HAP-1 (cell line): ENCODE data around the gene INSYN2B.

Experiments
- DNase-seq, 2 experiments: peaks; one replicate each; pipeline ENCODE4 v3.0.0-alpha.2; 2016 to 2020; ENCODE audit warnings: low spot score in 2 of 2
- H3K27me3 ChIP-seq: fragments of 250-450 bp; sonication (Bioruptor Pico); 2 replicates; pipeline ENCODE4 v1.5.1; 2020; ENCODE audit warnings: low read depth, mild to moderate bottlenecking, moderate library complexity
- H3K36me3 ChIP-seq: fragments of 250-450 bp; sonication (Bioruptor Pico); replicated peaks from 2 replicates; pipeline ENCODE4 v1.5.1; 2020; ENCODE audit warnings: mild to moderate bottlenecking
- H3K4me1 ChIP-seq: fragments of 250-450 bp; sonication (Bioruptor Pico); 2 replicates; pipeline ENCODE4 v1.5.1; 2020; ENCODE audit warnings: mild to moderate bottlenecking
- H3K4me3 ChIP-seq: fragments of 250-450 bp; sonication (Bioruptor Pico); 2 replicates; pipeline ENCODE4 v1.5.1; 2020; ENCODE audit warnings: mild to moderate bottlenecking, moderate library complexity
- H3K9me3 ChIP-seq: fragments of 250-450 bp; sonication (Bioruptor Pico); 2 replicates; pipeline ENCODE4 v1.5.1; 2020; ENCODE audit warnings: mild to moderate bottlenecking, moderate library complexity
- in situ Hi-C: fragments of 300-500 bp; cut with MboI; formaldehyde crosslinking; loops from 3 replicates; pipeline ENCODE4 v1.14.3; 2020; ENCODE audit warnings: low sequenced_read_pairs, inconsistent platforms, mixed read lengths

INSYN2B gene

DNA sequence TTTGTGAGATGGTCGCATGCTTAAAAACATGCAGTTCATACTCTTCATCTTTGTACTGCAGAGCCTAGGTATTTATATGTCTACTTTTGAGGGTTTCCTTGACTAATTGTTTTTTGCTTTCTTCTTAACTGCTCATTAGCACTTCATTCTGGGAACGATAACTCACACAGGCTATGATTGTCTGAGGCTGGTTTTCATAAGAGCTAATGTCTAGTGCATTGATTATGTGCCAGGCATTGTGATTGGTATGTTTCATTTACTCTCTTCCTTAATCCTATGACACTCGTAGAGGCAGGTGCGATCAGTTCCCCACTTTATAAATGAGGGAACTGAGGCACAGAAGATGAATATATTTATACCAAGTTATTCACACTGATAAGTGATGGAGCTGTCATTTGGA is 93.6 kb downstream of the INSYN2B start:
- Histone ChIP-seq H3K9me3 (no peaks in the 10 kb centered on the region), H3K27me3 (no peaks in the 10 kb centered on the region), H3K36me3 (no peaks in the 10 kb centered on the region), H3K4me3 (no peak overlapping the region), H3K4me1 (no peaks in the 10 kb centered on the region)
- in situ Hi-C loops, result no loop called here
- no peak for DNase-seq

DNA sequence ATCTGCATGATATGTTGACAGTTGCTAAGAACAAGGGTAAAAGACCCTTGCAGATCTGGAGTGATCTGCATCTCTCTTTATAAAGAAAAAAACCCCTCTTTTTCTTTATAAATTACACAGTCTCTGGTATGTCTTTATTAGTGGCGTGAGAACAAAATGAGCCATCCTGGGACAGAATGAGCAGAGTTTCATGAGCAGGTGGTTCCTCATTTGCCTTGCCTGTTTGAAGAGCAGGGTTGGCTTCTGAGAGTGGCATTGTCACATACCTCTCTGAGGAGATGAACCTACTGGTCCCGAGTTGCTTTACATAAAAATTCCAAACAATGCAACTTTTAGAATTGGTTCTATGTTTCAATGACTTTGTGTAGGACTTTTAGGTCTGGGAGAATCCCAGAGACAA is 94.3 kb downstream of the INSYN2B start:
- Histone ChIP-seq H3K36me3 (no peaks in the 10 kb centered on the region), H3K4me3 (no peak overlapping the region), H3K4me1 (no peaks in the 10 kb centered on the region), H3K27me3 (no peaks in the 10 kb centered on the region), H3K9me3 (no peaks in the 10 kb centered on the region)
- no peak for DNase-seq
- in situ Hi-C loops, result no loop called here

DNA sequence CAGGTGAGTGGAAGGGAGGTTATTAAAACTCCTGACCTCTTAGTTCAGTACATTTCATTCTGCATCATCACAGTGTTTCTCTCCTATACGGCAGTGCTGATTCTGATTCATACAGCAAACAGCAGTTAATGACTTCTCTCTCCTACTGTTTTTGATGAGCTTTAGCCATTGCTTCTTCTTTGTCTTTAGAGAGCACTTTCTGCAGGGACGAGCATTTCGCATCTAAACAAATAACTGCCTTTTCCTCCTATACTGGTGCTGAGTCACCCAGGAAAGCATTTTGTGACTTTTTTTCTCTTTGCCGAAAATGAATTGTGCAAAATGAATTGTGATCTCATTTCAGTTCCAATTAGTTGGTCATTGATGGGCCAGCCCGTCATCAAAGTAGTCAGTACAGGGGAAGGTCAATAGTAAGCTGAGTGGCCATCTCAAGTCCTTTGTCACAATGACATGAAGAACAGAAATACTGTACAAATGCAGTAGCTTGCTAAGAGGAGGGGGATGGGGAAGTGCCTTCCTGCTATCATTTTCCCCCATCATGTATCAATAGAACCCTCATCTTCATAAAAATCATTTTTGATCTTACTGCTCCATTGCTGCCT is 98.5 kb downstream of the INSYN2B start:
- Histone ChIP-seq H3K4me3 (no peak overlapping the region), H3K36me3 (no peaks in the 10 kb centered on the region), H3K27me3 (no peaks in the 10 kb centered on the region), H3K4me1 (no peaks in the 10 kb centered on the region), H3K9me3 (no peaks in the 10 kb centered on the region)
- no peak for DNase-seq
- in situ Hi-C loops, result no loop called here

DNA sequence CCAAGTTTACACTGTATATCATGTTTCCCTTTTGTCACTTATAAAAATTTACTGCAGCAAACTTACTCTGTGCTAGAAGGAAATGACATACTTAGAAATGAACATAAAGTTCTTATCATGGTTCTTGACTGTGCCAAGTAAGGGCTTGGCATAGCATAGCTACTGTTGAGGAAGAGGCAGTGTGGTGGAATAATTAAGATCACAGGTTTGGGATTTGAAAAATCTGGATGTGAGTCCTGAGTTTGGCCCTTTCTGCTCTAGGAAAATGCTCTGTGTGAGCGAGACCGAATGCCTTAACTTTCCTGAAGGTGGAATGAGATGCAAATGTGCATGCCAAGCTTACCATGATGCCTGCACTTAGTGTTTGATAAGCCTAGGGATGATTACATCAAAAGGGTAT is 99.5 kb downstream of the INSYN2B start:
- Histone ChIP-seq H3K4me1 (no peaks in the 10 kb centered on the region), H3K9me3 (no peaks in the 10 kb centered on the region), H3K4me3 (no peak overlapping the region), H3K36me3 (no peaks in the 10 kb centered on the region), H3K27me3 (no peaks in the 10 kb centered on the region)
- in situ Hi-C loops, result no loop called here
- no peak for DNase-seq

DNA sequence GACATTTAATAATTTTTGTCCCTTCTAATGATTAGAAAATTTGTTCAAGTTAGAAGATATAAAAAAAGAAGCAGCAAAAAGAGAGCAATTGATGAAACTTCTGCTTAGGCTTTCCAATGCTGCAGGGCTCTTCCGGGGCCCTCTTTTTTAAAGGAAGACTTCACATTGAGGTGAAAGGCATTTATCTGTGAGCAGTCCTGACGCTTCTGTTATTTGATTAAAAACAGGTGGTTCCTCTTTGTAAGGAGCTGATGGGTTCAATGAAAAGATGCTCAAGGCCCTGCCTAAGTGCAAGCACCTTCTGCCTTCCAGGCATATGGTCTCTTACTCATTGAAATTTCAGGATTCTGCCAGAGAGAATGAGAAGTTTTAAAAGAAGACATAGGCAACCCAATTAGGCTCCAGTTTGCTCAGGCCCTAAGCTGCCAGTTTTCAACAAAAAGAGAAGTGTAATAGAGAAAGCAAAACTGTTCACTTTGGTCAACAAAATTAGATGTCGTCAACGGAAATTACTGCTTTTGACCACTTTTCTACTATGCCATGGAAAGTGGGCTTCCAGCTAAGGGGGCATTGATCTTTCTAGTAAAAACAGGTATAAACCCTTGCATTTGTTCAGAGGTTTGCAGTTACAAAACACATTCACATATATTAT is 100.2 kb downstream of the INSYN2B start:
- H3K4me1 ChIP-seq, result no peaks in the 10 kb centered on the region

DNA sequence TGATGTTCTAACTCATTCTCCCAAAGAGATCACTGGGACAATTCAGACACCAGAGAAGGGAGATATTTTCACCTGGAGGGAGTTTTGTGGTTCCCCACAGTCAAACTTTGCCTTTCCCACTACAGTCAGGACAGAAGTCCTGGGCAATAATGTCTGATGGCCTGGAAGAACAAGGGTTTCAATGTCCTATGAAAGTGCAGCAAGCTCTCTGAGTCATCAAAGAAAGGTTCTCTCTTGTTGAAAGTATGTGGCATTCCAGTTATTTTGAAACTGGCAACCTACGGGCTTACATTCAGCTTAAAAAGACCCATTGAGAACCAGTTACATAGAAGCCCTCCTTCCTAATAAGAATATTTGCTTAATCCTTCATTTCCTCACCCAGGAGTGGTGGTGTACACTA is 103.9 kb downstream of the INSYN2B start:
- H3K36me3 ChIP-seq, result no peaks in the 10 kb centered on the region

More for the DNA sequence above, 100.2 kb downstream of the INSYN2B start:
- Histone ChIP-seq H3K27me3 (no peaks in the 10 kb centered on the region), H3K4me3 (no peak overlapping the region), H3K9me3 (no peaks in the 10 kb centered on the region), H3K36me3 (no peaks in the 10 kb centered on the region)
- no peak for DNase-seq
- in situ Hi-C loops, result no loop called here

DNA sequence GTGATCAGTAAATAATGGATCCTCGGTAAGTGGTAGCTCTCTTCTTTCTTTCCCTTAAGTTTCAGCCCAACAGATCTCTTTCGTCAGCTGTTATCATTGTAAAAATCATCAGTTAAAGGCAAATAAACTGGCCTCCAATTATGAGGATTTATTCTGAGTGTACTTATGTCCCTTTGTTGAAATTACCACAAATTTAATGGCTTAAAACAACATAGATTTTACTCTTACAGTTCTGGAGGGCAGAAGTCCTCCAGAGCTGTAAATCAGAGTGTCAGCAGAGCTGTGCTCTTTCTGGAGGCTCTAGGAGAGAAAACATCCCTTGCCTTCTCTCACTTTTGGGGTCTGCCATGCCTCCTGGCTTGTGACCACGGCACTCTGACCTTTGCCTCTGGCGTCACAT is 104.6 kb downstream of the INSYN2B start:
- no peak for DNase-seq
- no peaks in the 10 kb centered on the region for H3K4me1 ChIP-seq
- no peaks in the 10 kb centered on the region for H3K36me3 ChIP-seq
- in situ Hi-C loops, result no loop called here
- H3K27me3 ChIP-seq, result no peaks in the 10 kb centered on the region
- H3K4me3 ChIP-seq, result no peak overlapping the region
- H3K9me3 ChIP-seq, result no peaks in the 10 kb centered on the region

More for the DNA sequence above, 103.9 kb downstream of the INSYN2B start:
- no peaks in the 10 kb centered on the region for H3K4me1 ChIP-seq
- in situ Hi-C loops, result no loop called here
- no peak for DNase-seq
- no peaks in the 10 kb centered on the region for H3K27me3 ChIP-seq
- H3K9me3 ChIP-seq, result no peaks in the 10 kb centered on the region
- H3K4me3 ChIP-seq, result no peak overlapping the region

DNA sequence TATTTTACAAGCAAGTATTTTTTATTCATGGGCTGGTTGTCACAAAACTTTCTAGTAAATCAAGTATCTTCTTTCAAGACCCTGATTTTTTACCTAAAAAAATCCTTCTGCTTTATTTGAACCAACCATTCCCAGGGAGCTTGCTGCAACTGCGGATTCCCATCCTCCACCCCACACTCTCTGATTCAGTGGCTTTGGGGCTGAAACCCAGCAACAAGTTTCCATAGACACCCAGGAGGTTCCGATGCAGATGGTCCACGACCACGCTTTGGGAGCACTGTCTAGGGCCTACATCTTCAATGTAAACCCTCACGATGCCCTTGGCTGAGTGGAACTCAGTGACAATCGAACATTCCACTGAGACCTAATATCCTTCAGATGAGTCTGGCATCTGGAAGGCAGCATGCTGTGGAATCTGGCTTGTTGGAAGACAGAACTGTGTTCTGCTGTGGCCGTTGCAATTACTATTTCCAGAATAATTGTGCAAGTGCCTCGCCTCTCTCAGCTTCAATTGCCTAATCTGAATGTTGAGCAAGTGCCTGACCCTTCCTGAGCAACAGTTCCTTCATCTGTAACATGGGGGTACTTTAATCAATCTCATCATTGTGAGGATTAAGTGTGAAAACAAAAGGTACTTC is 105.1 kb downstream of the INSYN2B start:
- Histone ChIP-seq H3K4me1 (no peaks in the 10 kb centered on the region), H3K36me3 (no peaks in the 10 kb centered on the region), H3K9me3 (no peaks in the 10 kb centered on the region), H3K4me3 (no peak overlapping the region), H3K27me3 (no peaks in the 10 kb centered on the region)
- no peak for DNase-seq
- in situ Hi-C loops, result no loop called here

DNA sequence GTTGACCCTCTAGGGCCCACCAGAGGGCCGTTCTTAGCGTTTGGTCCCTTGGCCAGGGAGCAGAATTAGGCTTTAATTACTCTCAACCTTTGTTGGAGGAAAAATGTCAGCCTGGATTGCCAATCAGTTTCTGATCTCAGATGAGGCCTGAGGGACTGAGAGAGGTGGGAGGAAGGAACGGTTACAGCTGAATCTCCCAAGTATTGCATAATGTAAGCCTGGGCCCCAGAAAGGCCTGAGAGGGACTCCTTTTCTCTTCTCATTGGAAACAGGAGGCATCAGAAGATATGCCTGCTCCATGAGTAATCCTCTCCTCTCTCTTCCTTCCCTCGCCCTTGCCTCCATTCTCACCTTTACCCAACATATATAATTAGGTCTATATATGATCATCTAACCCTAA is 105.7 kb downstream of the INSYN2B start:
- DNase-seq, result no peak
- Histone ChIP-seq H3K4me3 (no peak overlapping the region), H3K27me3 (no peaks in the 10 kb centered on the region), H3K36me3 (no peaks in the 10 kb centered on the region), H3K9me3 (no peaks in the 10 kb centered on the region), H3K4me1 (no peaks in the 10 kb centered on the region)
- in situ Hi-C loops, result no loop called here

DNA sequence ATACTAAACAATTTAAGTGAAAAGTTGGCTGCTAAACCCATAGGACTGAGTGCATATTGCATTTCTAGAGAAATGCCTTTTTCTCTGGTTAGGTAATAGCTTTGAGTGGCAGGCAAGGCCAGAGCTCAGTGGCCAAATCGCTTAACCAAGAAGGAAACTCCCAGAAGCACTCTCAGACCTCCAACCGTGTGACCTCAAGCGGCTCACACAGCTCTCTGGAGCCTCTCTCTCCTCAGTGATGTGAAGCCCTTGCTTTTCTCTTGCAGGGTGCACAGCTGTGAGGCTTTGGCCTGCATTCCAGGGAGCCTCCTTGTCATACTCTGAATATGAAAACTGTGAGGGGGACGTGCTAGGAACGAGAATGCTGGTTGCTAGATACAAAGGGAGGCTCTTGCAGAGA is 106.7 kb downstream of the INSYN2B start:
- Histone ChIP-seq H3K27me3 (no peaks in the 10 kb centered on the region), H3K36me3 (no peaks in the 10 kb centered on the region), H3K9me3 (no peaks in the 10 kb centered on the region), H3K4me3 (no peak overlapping the region), H3K4me1 (no peaks in the 10 kb centered on the region)
- DNase-seq, result no peak
- in situ Hi-C loops, result no loop called here

DNA sequence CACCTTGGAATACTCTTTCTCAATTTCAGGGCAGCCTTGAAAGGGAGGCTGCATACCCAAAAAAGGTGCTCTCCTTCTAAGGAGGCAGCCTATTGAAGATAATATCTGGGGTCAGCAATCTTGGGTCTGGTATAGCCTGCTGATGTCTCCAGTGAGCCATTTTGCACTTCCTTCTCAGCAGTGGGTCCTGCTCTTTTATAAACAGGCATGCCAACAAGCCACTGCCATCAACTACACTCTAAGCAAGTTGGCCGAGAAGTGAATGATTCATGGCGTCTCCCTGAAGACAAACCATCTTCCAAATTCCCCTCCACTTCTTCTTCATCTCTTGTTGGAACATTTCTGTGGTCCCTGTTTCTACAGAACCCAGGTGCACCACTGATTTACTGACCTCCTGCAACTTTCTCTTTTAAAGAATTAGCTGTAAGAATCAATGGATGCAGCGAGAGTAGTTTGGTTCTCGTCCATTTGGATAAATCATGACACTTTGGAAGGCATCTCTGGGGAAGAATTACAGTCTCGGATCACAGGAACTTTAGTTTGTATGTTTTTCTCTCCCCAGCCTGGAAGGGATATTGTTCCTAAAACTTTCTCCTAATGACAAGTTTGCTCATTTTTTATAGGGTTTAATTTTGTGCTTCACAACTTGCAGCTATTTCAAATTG is 108.3 kb downstream of the INSYN2B start:
- H3K27me3 ChIP-seq, result no peaks in the 10 kb centered on the region

DNA sequence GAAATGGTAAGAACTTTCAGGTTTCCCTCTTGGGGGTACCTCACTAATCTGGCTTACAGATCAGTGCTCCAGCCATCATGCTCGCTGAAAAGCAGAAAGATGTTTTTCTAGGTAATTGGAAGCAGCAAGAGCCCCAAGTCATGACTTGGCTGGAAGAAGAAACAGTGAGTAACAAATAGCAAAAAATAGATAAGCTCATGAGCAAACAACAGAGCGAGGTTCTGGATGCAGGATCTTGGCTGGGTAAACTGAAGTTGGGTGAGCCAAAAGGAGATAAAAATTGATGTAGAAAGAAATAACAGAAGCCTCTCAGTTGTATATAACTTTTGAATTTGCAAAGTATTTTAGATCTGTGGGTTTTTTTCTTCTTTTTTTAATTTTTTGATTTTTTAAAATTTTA is 110.1 kb downstream of the INSYN2B start:
- H3K27me3 ChIP-seq, result no peaks in the 10 kb centered on the region
- in situ Hi-C loops, result no loop called here
- H3K36me3 ChIP-seq, result no peaks in the 10 kb centered on the region
- no peak overlapping the region for H3K4me3 ChIP-seq
- no peaks in the 10 kb centered on the region for H3K9me3 ChIP-seq
- no peak for DNase-seq
- H3K4me1 ChIP-seq, result no peaks in the 10 kb centered on the region

More for the DNA sequence above, 108.3 kb downstream of the INSYN2B start:
- DNase-seq, result no peak
- Histone ChIP-seq H3K36me3 (no peaks in the 10 kb centered on the region), H3K4me3 (no peak overlapping the region), H3K4me1 (no peaks in the 10 kb centered on the region), H3K9me3 (no peaks in the 10 kb centered on the region)
- in situ Hi-C loops, result no loop called here

DNA sequence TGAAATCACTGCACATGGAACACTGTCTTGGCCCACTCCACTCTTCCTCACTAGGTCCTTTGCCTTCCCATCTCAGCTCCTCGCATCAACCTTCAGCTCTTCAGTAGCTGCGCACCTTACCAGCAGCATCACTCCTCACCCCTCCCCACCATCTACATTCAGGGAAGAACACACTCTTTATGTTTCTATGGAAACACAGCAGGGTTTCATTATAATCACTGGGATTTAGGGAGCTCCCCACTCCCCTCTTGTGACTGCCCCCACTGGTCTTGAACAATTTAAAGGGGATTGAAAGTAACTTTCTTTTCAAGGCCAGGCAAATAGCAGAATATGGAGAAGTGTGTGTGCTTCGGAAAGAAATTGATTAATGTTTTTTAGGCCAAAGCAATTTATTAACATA is 111.2 kb downstream of the INSYN2B start:
- Histone ChIP-seq H3K36me3 (no peaks in the 10 kb centered on the region), H3K27me3 (no peaks in the 10 kb centered on the region), H3K4me1 (no peaks in the 10 kb centered on the region), H3K9me3 (no peaks in the 10 kb centered on the region), H3K4me3 (no peak overlapping the region)
- in situ Hi-C loops, result no loop called here
- no peak for DNase-seq

DNA sequence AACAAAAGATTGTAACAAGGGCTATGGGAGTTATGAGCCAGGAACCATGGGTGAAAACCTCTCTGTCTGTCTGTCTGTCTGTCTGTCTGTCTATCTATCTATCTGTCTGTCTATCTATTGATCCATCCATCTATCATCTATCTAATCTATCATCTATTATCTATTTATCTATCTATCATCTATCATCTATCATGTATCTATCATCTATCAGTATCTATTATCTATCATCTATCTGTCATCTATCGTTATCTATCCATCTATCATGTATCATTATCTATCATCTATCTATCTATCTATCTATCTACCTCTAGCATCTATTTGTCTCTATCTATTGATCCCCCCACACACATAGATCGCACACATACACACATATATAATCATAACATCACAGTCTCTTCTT is 112.9 kb downstream of the INSYN2B start:
- no peak overlapping the region for H3K4me3 ChIP-seq
- no peaks in the 10 kb centered on the region for H3K4me1 ChIP-seq
- H3K9me3 ChIP-seq, result no peaks in the 10 kb centered on the region
- H3K36me3 ChIP-seq, result no peaks in the 10 kb centered on the region
- no peak for DNase-seq
- H3K27me3 ChIP-seq, result no peaks in the 10 kb centered on the region
- in situ Hi-C loops, result no loop called here
